ENCODE data around the gene IGFBP3. TPM values are rescaled to one million over a fixed set of nuclear protein-coding genes. Genes with fewer than 3 reads are reported as not detected.

IGFBP3 gene
- total and polyA plus RNA-seq, 2 of the 13 experiments (the other 11 are each of a cell fraction or from before 2014, with no cell fraction given) = 57.5 TPM; not detected in 1

DNA sequence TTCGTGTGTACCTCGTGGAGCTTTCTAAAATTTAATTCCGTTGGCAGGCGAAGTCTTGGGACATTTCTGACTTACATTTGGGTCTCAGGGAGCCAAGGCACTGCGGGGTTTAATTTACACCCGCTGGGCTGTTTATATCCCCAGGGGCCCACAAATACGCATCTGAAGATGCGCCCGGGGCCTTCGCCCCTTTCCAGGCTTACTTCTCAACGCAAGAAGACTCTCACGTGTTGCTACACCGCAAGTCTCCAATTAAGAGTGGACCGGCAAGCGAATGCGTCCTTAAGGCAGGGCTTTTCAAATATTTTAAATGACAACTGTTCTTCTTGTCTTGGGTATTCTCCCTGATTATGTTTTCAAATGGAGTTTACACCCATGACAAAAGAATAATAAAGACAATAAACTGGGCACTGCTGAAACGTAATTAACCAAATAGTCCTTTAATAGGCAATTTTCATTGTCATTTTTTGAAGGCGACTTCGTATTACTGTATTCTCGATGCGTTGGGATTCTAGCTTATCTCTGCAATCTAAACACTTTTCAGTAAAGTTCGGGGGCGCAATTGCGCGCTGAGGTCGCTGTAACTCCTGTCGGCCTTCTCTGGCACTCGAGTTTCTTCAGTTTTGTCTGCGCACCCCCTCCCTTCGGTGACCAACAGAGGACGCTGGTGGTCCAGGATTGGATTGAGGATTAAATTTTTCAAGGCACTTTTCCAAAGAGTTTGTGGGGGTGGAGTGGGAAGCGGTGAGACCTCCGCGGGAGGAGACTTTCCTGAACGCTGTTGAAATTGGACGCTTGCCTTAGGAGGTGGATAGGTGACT lies 837 bp upstream of the IGFBP3 start:
- H3K27me3 ChIP-seq (ENCODE audit: control insufficient read depth in 1 of 2, insufficient read depth in 2 of 2, low read length in 2 of 2) = peaks cover 7 to 55% of the 10 kb centered on the region in 2 experiments; a peak in 4 of 5 replicates
- no peaks in the 10 kb centered on the region for H3K9me3 ChIP-seq (ENCODE audit: low read length)
- H3K4me2 ChIP-seq (ENCODE audit: low read depth, low read length) = peak overlapping the region; percentile 50; the same call in 1 of the 2 replicates
- no peak overlapping the region for H3K27ac ChIP-seq (ENCODE audit: extremely low read length, insufficient read depth, low read length)
- H2AFZ ChIP-seq (ENCODE audit: low read length) = no peak overlapping the region
- DNase-seq (ENCODE audit: low spot score) (peak; percentile 34), ATAC-seq (no peak), FAIRE-seq (no peak)
- intact Hi-C loops (cut with micrococcal nuclease; ENCODE audit: unreplicated experiment) (loop anchor here (2.0 to 10.0 kb wide), 5 partner anchors 183 to 1259 kb away; no protein-coding TSS in a partner anchor), in situ Hi-C loops (cut with HindIII; ENCODE audit: extremely low pct_ligation_motif_present, low pct_unique_long_range_greater_than_20kb) (loop anchor here (5.0 kb wide), 2 partner anchors 430 to 1165 kb away; no protein-coding TSS in a partner anchor)
- no peak overlapping the region for H3K9ac ChIP-seq (ENCODE audit: insufficient read depth, low read depth, low read length)
- peak overlapping the region in 1 of 3 experiments; percentile 61; a peak in 1 of 6 replicates for H3K4me3 ChIP-seq (replicated peaks in 1 of 3; ENCODE audit: insufficient read depth in 1 of 3, low read depth in 2 of 3, low read length in 3 of 3)
- peaks cover 27% of the 10 kb centered on the region for H3K4me1 ChIP-seq (ENCODE audit: insufficient read depth, low read length)
- 37% methylated on average over 36 of the region's 36 CpGs for WGBS (ENCODE audit: low lambda C conversion rate)
- H3K36me3 ChIP-seq (replicated peaks in 1 of 2; ENCODE audit: control insufficient read depth in 1 of 2, insufficient read depth in 2 of 2, low read length in 2 of 2) = no peaks in the 10 kb centered on the region
- H3K79me2 ChIP-seq (ENCODE audit: insufficient read depth, low read length) = no peaks in the 10 kb centered on the region
- TF ChIP-seq RAD21 (CRISPR knock-in tag; IDR thresholded peaks at IDR 0.05) = peak; percentile 72
- 0 out of 2 replicates have a peak, but pooled peaks have one; percentile 44 for TF ChIP-seq ZNF501 (CRISPR knock-in tag; IDR thresholded peaks at IDR 0.05)
- TF ChIP-seq DR1 (CRISPR knock-in tag; IDR thresholded peaks at IDR 0.05) = no peak
- TF ChIP-seq SMC3 (IDR thresholded peaks at IDR 0.05; ENCODE audit: low read length) = peak; percentile 84
- TF ChIP-seq ZNF709 (CRISPR knock-in tag; IDR thresholded peaks at IDR 0.05) = no peak
- TF ChIP-seq, protein P1, sequence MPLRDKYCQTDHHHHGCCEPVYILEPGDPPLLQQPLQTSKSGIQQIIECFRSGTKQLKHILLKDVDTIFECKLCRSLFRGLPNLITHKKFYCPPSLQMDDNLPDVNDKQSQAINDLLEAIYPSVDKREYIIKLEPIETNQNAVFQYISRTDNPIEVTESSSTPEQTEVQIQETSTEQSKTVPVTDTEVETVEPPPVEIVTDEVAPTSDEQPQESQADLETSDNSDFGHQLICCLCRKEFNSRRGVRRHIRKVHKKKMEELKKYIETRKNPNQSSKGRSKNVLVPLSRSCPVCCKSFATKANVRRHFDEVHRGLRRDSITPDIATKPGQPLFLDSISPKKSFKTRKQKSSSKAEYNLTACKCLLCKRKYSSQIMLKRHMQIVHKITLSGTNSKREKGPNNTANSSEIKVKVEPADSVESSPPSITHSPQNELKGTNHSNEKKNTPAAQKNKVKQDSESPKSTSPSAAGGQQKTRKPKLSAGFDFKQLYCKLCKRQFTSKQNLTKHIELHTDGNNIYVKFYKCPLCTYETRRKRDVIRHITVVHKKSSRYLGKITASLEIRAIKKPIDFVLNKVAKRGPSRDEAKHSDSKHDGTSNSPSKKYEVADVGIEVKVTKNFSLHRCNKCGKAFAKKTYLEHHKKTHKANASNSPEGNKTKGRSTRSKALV (CRISPR knock-in tag; IDR thresholded peaks at IDR 0.05) = no peak
- TF ChIP-seq, protein P2, sequence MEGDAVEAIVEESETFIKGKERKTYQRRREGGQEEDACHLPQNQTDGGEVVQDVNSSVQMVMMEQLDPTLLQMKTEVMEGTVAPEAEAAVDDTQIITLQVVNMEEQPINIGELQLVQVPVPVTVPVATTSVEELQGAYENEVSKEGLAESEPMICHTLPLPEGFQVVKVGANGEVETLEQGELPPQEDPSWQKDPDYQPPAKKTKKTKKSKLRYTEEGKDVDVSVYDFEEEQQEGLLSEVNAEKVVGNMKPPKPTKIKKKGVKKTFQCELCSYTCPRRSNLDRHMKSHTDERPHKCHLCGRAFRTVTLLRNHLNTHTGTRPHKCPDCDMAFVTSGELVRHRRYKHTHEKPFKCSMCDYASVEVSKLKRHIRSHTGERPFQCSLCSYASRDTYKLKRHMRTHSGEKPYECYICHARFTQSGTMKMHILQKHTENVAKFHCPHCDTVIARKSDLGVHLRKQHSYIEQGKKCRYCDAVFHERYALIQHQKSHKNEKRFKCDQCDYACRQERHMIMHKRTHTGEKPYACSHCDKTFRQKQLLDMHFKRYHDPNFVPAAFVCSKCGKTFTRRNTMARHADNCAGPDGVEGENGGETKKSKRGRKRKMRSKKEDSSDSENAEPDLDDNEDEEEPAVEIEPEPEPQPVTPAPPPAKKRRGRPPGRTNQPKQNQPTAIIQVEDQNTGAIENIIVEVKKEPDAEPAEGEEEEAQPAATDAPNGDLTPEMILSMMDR (CRISPR knock-in tag; IDR thresholded peaks at IDR 0.05) = peak; percentile 80
- peak; percentile 86 for TF ChIP-seq STAG1 (CRISPR knock-in tag; IDR thresholded peaks at IDR 0.05)
- peak; percentile 62; the same call in 1 of the 2 replicates for TF ChIP-seq EZH2 (conservative IDR thresholded peaks at IDR 0.05; ENCODE audit: low read depth, low read length)
- TF ChIP-seq, protein P3, sequence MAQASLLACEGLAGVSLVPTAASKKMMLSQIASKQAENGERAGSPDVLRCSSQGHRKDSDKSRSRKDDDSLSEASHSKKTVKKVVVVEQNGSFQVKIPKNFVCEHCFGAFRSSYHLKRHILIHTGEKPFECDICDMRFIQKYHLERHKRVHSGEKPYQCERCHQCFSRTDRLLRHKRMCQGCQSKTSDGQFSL (CRISPR knock-in tag; IDR thresholded peaks at IDR 0.05) = peak; percentile 44; the same call in 1 of the 2 replicates
- BruUV-seq (replicated peaks) = no TSS peak
- H4K20me1 ChIP-seq (ENCODE audit: insufficient read depth, low read length) = peaks cover 7% of the 10 kb centered on the region; the same call in 1 of the 2 replicates
- ChIA-PET POLR2A (no interaction called here), CTCF (ENCODE audit: low intra/inter-chr PET ratio, low total read pairs) (interaction anchor here (2.0 to 2.9 kb wide), 4 partner anchors 50 to 1258 kb away, joined by 6 to 52 read pairs (median 10); no protein-coding TSS in a partner anchor)

All from HepG2 (cell line).